HCT116 (cell line): ENCODE results near the gene RHOBTB1. TPM values are rescaled to one million over a fixed set of nuclear protein-coding genes. Genes with fewer than 3 reads are reported as not detected.
A peak's percentile ranks its signal among the peaks of the same experiment; 100 is the strongest.

Experiments used
- ATAC-seq: fragments of 200-7000 bp; cut with Tn5 transposase; 2 replicates; pipeline ENCODE4 v1.9.1; 2020; ENCODE audit warnings: mild to moderate bottlenecking, moderate library complexity
- BruUV-seq: library from RNA; stranded (reverse); fragments of 400-500 nt; replicated peaks from 2 replicates; lab custom pipeline; 2021; lab: Mats Ljungman, UMichigan
- CTCF ChIA-PET: fragments of 300-600 bp; sonication (Branson Sonifier 250); formaldehyde crosslinking; loops from one replicate; lab custom pipeline; 2021; ENCODE audit warnings: antibody characterized with exemption; lab: Charles Lee
- POLR2A ChIA-PET: fragments of 300-600, 350-600 bp; sonication (Branson Sonifier 250); formaldehyde crosslinking; loops from one replicate; lab custom pipeline; 2021; ENCODE audit warnings: antibody characterized with exemption; lab: Charles Lee
- RAD21 ChIA-PET, 2 experiments: fragments of 300-600 bp; sonication (Branson Sonifier 250); formaldehyde crosslinking; loops; one replicate each; lab custom pipeline; 2023; ENCODE audit warnings: low total read pairs in 2 of 2; ENCODE audit not compliant: uncharacterized antibody in 2 of 2, unreplicated experiment in 2 of 2, low non-redundant PET in 1 of 2; lab: Charles Lee
- DNase-seq: peaks from one replicate; pipeline ENCODE4 v3.0.0-alpha.2; 2010; ENCODE audit warnings: low read depth, low spot score
- H2AFZ ChIP-seq: fragments of 200-600 bp; shearing (Covaris generic), sonication (generic); 2 replicates; pipeline ENCODE4 v1.6.1; 2017; ENCODE audit warnings: low read depth, mixed run types, mixed read lengths, antibody characterized with exemption, low read length; ENCODE audit not compliant: poor library complexity, severe bottlenecking
- H3K27ac ChIP-seq: 2 replicates; pipeline ENCODE4 v1.5.1; 2012; ENCODE audit warnings: low read depth, low read length
- H3K27me3 ChIP-seq: fragments of 200-600 bp; sonication (generic); 2 replicates; pipeline ENCODE4 v1.6.1; 2016; ENCODE audit warnings: mixed run types, low read length, mixed read lengths; ENCODE audit not compliant: insufficient read depth
- H3K36me3 ChIP-seq, 2 experiments: fragments of 200-500 bp in 1 of 2; fragments of 200-600 bp in 1 of 2; sonication (Bioruptor generic) in 1 of 2; sonication (generic) in 1 of 2; 2 replicates each; pipeline versions ENCODE4 v1.5.1 to v1.6.1; 2014 to 2016; ENCODE audit warnings: low read length in 2 of 2, inconsistent platforms in 1 of 2, mixed read lengths in 1 of 2, mixed run types in 1 of 2; ENCODE audit not compliant: insufficient read depth in 2 of 2, control insufficient read depth in 1 of 2
- H3K4me1 ChIP-seq, 2 experiments: fragments of 200-600 bp in 1 of 2; sonication (generic) in 1 of 2; 2 replicates each; pipeline versions ENCODE4 v1.5.1 to v1.6.1; 2012 to 2017; ENCODE audit warnings: low read length in 2 of 2, inconsistent platforms in 1 of 2, mild to moderate bottlenecking in 1 of 2, mixed read lengths in 1 of 2, mixed run types in 1 of 2, moderate library complexity in 1 of 2; ENCODE audit not compliant: insufficient read depth in 2 of 2, control insufficient read depth in 1 of 2
- H3K4me2 ChIP-seq: fragments of 200-600 bp; sonication (generic); 2 replicates; pipeline ENCODE4 v1.6.1; 2017; ENCODE audit warnings: mixed run types, low read length, mixed read lengths
- H3K4me3 ChIP-seq, 2 experiments: fragments of 200-600 bp in 1 of 2; sonication (generic) in 1 of 2; replicated peaks in 1 of 2; 2 replicates each; pipeline ENCODE4 v1.5.1; 2011 to 2016; ENCODE audit warnings: low read length in 2 of 2, control low read depth in 1 of 2, low read depth in 1 of 2, mild to moderate bottlenecking in 1 of 2, mixed read lengths in 1 of 2, mixed run types in 1 of 2
- H3K79me2 ChIP-seq: fragments of 200-600 bp; sonication (generic); 2 replicates; pipeline ENCODE4 v1.6.1; 2017; ENCODE audit warnings: mild to moderate bottlenecking, mixed run types, low read length, moderate library complexity, mixed read lengths; ENCODE audit not compliant: insufficient read depth
- H3K9ac ChIP-seq: fragments of 200-600 bp; sonication (generic); 2 replicates; pipeline ENCODE4 v1.6.1; 2016; ENCODE audit warnings: low read length, mixed read lengths
- H3K9me2 ChIP-seq: fragments of 200-600 bp; sonication (generic), shearing (Covaris generic); 2 replicates; pipeline ENCODE4 v1.6.1; 2017; ENCODE audit warnings: mixed run types, mild to moderate bottlenecking, moderate library complexity; ENCODE audit not compliant: insufficient read depth
- H3K9me3 ChIP-seq, 2 experiments: fragments of 200-500 bp in 1 of 2; fragments of 200-600 bp in 1 of 2; sonication (Bioruptor generic) in 1 of 2; sonication (generic) in 1 of 2; 2 replicates each; pipeline ENCODE4 v1.6.1; 2014 to 2017; ENCODE audit warnings: low read length in 2 of 2, mixed read lengths in 2 of 2, inconsistent platforms in 1 of 2, low read depth in 1 of 2, mild to moderate bottlenecking in 1 of 2, mixed run types in 1 of 2, moderate library complexity in 1 of 2; ENCODE audit not compliant: control insufficient read depth in 1 of 2, insufficient read depth in 1 of 2
- H4K20me1 ChIP-seq: fragments of 200-600 bp; sonication (generic), shearing (Covaris generic); 2 replicates; pipeline ENCODE4 v1.6.1; 2017; ENCODE audit warnings: mixed run types, mild to moderate bottlenecking, moderate library complexity; ENCODE audit not compliant: insufficient read depth
- POLR2AphosphoS5 ChIP-seq: IDR thresholded peaks from 2 replicates; pipeline ENCODE4 v1.6.1; 2011; ENCODE audit warnings: mild to moderate bottlenecking, low read depth, low read length, moderate library complexity
- TCF7L2 ChIP-seq: IDR thresholded peaks from 2 replicates; pipeline ENCODE4 v1.7.0; 2011; ENCODE audit warnings: borderline replicate concordance, inconsistent platforms; ENCODE audit not compliant: insufficient read depth, insufficient read length; ENCODE audit errors: extremely low read depth
- intact Hi-C: fragments of 100-400 bp; cut with micrococcal nuclease; formaldehyde crosslinking; loops from 2 replicates; pipeline ENCODE4 v1.10.0; 2022
- total RNA-seq: library from RNA; stranded (reverse); gene quantifications from one replicate; pipeline ENCODE4 v1.2.1, GENCODE V29; 2021; ENCODE audit not compliant: unreplicated experiment
- TF ChIP-seq, protein P1 (sequence below): IDR thresholded peaks from 2 replicates; pipeline ENCODE4 v1.6.1; 2012; ENCODE audit warnings: low read depth
- TF ChIP-seq, protein P2 (sequence below): IDR thresholded peaks from 2 replicates; pipeline ENCODE4 v1.6.1; 2012

RHOBTB1 gene
- total RNA-seq, 1 experiment from 2014 or later = 1.6 TPM

DNA sequence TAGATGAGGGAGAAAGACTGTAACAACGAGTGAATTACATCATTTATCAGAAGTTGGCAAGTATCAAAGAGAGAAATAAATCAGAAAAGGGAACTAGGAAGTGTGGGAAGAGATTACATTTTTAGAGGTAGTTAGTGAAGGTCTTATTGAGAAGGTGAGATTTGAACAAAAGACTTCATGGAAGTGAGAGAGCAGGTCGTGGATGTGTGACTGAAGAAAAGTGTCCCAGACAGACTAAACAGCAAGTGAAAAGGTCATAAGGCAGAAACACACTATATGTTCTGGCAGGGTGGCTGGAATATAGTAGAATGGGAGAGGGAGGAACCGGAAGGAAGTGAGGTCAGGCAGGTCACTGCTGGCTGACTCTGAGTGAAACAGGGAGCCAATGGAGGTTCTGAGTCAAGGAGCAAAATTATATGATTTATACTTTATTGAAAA, 35.7 kb upstream of the RHOBTB1 start:
- no peaks in the 10 kb centered on the region for H3K79me2 ChIP-seq
- H3K4me2 ChIP-seq = peak overlapping the region; percentile 57; the same call in 1 of the 2 replicates
- no peaks in the 10 kb centered on the region for H4K20me1 ChIP-seq
- no peak overlapping the region for H3K4me3 ChIP-seq
- ChIA-PET RAD21 (no interaction called here), CTCF (no interaction called here), POLR2A (no interaction called here)
- H3K9ac ChIP-seq = no peak overlapping the region
- no peak for TF ChIP-seq POLR2AphosphoS5
- TF ChIP-seq, protein P1, sequence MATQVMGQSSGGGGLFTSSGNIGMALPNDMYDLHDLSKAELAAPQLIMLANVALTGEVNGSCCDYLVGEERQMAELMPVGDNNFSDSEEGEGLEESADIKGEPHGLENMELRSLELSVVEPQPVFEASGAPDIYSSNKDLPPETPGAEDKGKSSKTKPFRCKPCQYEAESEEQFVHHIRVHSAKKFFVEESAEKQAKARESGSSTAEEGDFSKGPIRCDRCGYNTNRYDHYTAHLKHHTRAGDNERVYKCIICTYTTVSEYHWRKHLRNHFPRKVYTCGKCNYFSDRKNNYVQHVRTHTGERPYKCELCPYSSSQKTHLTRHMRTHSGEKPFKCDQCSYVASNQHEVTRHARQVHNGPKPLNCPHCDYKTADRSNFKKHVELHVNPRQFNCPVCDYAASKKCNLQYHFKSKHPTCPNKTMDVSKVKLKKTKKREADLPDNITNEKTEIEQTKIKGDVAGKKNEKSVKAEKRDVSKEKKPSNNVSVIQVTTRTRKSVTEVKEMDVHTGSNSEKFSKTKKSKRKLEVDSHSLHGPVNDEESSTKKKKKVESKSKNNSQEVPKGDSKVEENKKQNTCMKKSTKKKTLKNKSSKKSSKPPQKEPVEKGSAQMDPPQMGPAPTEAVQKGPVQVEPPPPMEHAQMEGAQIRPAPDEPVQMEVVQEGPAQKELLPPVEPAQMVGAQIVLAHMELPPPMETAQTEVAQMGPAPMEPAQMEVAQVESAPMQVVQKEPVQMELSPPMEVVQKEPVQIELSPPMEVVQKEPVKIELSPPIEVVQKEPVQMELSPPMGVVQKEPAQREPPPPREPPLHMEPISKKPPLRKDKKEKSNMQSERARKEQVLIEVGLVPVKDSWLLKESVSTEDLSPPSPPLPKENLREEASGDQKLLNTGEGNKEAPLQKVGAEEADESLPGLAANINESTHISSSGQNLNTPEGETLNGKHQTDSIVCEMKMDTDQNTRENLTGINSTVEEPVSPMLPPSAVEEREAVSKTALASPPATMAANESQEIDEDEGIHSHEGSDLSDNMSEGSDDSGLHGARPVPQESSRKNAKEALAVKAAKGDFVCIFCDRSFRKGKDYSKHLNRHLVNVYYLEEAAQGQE = no peak
- TF ChIP-seq, protein P2, sequence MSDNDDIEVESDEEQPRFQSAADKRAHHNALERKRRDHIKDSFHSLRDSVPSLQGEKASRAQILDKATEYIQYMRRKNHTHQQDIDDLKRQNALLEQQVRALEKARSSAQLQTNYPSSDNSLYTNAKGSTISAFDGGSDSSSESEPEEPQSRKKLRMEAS = no peak
- TF ChIP-seq TCF7L2 = no peak
- no peaks in the 10 kb centered on the region for H3K9me2 ChIP-seq
- H2AFZ ChIP-seq = peak overlapping the region; percentile 70
- intact Hi-C loops = no loop called here
- peaks cover 12 to 26% of the 10 kb centered on the region in 2 experiments for H3K4me1 ChIP-seq
- DNase-seq = no peak
- no TSS peak for BruUV-seq
- no peaks in the 10 kb centered on the region for H3K9me3 ChIP-seq
- H3K27me3 ChIP-seq = no peaks in the 10 kb centered on the region
- H3K36me3 ChIP-seq = no peaks in the 10 kb centered on the region
- no peak overlapping the region for H3K27ac ChIP-seq
- no peak for ATAC-seq
